Measurements from ENCODE around the gene TMEM54.

Gene TMEM54, protein sequence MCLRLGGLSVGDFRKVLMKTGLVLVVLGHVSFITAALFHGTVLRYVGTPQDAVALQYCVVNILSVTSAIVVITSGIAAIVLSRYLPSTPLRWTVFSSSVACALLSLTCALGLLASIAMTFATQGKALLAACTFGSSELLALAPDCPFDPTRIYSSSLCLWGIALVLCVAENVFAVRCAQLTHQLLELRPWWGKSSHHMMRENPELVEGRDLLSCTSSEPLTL

GRCh38 chr1:32900956-32901822, at the start of gene TMEM54:
TMEM54 (minus strand) TSS chr1:32901389; CDS start chr1:32901238, 151 bp downstream.
- TF ChIP-seq CTCF (IDR thresholded peaks at IDR 0.05; ENCODE audit: low read depth, low read length, missing control alignments), result no peak
- DNase-seq (ENCODE audit: low read depth), result no peak
- peak within 1 kb of the TSS; percentile 36 for H3K4me3 ChIP-seq (ENCODE audit: low read depth, low read length)

DNA sequence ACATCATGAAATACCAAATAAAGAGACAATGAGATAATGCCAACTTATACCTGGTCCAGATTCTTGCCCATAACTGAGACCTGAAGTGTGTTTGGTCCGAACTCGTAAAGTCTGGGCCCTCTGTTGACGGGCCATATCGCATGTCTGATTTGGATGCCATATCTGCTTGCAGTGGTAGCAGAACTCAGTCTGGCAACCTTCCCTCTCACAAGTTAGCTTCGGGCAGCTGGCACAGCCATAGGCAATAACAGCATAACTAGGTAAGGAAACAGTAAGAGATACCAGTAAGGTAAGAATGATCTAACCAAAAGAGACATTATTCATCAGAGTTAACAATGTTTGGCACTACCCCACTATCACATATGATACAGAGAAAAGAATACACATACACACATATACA, 48.3 kb upstream of the TMEM54 start:
- DNase-seq (ENCODE audit: low read depth), result no peak
- no peak overlapping the region for H3K4me3 ChIP-seq (ENCODE audit: low read depth, low read length)
- TF ChIP-seq CTCF (IDR thresholded peaks at IDR 0.05; ENCODE audit: low read depth, low read length, missing control alignments), result no peak

- TF ChIP-seq CTCF (IDR thresholded peaks at IDR 0.05; ENCODE audit: low read depth, low read length, missing control alignments), result no peak
- DNase-seq (ENCODE audit: low read depth), result no peak
- no peak overlapping the region for H3K4me3 ChIP-seq (ENCODE audit: low read depth, low read length)
Measured at GRCh38 chr1:32948905-32949304, 47.7 kb upstream of the TMEM54 start.

DNA sequence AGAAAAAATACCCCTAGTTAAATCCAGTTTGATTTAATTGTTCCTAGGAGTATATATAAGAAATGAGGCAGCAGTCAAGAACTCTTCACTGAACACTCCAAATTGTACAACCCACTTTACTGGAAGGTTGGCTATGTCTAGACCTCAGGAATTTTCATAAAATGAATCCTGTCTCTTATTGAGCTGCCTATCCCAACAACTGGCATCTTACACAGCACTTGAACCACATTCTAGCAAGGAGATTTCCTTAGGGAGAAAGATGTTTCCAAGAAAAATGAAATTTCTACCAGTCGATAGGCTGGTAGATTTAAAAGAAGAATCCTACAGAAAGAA, 47.2 kb upstream of the TMEM54 start:
- no peak for TF ChIP-seq CTCF (IDR thresholded peaks at IDR 0.05; ENCODE audit: low read depth, low read length, missing control alignments)
- no peak for DNase-seq (ENCODE audit: low read depth)
- no peak overlapping the region for H3K4me3 ChIP-seq (ENCODE audit: low read depth, low read length)

DNA sequence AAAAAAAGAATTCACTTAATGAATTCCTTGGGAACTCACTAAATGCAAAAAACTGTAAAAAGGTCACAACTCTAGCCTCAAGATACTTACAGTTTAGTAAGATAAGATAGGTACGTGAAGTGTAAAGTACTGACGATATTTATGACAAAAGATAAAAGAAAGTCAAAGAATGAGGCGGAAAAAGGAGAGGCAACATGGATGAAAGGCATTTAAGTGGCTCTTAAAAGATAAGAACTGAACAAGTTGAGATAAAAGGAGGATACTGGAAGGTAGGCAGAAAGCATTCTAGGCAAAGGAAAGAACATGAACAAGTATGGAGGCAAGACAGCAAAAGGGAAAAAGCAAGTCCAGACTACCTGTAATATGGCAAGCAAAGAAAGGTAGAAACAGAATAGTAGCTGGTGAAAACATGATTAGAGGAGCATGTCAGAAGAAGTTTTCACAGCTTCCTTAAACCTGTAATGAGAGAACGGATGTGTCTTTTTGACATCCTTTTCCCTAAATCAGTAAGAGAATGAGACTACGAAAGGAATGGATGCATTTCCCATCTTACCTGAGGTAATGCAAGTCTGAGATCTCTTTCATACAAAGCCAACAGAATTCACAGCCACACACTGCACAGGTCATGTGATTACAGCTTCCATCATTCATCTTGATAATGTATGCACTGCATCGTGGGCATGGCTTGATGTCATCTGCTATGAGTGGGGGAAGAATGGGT, 46.6 kb upstream of the TMEM54 start:
- H3K4me3 ChIP-seq (ENCODE audit: low read depth, low read length), result no peak overlapping the region
- no peak for DNase-seq (ENCODE audit: low read depth)
- no peak for TF ChIP-seq CTCF (IDR thresholded peaks at IDR 0.05; ENCODE audit: low read depth, low read length, missing control alignments)

DNA sequence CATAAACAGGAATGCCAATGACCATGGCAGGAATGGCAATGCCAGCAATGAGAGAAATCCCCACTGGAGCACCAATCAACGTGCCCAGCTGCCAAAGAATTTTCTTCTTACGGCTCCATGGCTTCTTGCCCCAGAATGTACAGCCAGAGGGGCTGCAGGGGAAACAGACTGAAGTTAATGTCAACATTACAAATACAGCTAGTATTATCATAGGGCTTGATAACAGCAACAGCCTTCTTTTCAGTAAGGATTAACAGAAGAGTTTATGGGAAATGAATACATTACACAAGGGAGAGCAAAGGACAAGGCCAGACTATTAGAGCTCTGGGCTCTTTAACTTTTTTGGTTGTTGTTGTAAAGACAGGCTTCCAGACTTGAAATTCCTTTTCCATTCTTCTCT, 45.2 kb upstream of the TMEM54 start:
- no peak overlapping the region for H3K4me3 ChIP-seq (ENCODE audit: low read depth, low read length)
- no peak for DNase-seq (ENCODE audit: low read depth)
- no peak for TF ChIP-seq CTCF (IDR thresholded peaks at IDR 0.05; ENCODE audit: low read depth, low read length, missing control alignments)
